Activated naive CD8-positive, alpha-beta T cell treated with anti-CD3 and anti-CD28 coated beads, Interleukin-2, amount 50 U/mL, for 16 hours (primary cell): Measurements from ENCODE around the gene CCDC50.

Experiments used
- DNase-seq: peaks from one replicate; pipeline ENCODE4 v3.0.0-alpha.2; 2020; ENCODE audit warnings: low read depth, low spot score

CCDC50 gene

DNA sequence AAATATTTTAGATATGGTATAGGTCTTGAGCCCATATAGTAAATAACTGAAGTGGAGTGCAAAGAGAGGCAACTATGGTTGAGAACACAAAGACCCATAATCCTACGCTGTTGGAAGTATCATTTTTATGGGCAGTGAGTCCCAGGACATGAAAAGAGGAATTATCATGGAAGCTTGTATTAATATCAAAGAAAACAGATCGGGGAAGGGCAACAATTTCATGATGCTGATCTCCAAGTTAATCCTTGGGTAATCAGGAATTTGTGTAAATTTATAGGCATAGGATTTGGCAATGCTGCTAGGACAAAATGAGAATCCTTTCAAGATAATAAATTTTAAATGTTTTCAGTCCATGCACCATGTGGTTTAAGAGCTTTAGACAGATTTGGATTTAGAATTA is 91.6 kb downstream of the CCDC50 start:
- no peak for DNase-seq

DNA sequence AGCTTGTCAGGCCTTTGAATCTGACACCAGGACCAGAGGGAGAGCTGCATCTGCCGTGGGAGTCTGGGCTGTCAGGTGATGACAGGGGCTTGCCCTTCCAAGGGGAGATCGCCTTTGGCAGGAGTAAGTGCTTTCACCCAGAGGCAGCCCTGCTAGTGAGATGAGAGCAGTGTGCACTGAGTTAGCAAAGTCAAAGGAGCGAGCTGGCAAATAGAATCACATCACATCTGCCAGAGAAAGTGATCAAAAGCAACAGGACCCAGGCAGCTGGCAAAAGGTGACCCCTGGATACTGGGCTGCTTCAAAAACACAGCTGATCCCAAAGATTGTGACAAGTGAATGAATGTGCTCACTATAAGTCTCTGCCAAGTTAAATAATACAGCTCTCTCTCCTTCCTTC is 95.7 kb downstream of the CCDC50 start:
- no peak for DNase-seq

DNA sequence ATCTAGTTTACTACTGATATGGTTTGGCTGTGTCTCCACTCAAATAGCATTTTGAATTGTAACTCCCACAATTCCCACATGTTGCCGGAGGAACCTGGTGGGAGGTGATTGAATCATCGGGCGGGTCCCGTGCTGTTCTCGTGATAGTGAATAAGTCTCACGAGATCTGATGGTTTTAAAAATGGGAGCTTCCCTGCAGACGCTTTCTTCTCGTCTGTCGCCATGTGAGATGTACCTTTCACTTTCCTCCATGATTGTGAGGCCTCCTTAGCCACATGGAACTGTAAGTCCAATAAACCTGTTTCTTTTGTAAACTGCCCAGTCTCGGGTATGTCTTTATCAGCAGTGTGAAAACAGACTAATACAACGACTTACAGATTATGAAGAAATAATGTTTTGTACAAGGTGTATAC is 96.1 kb downstream of the CCDC50 start:
- no peak for DNase-seq

DNA sequence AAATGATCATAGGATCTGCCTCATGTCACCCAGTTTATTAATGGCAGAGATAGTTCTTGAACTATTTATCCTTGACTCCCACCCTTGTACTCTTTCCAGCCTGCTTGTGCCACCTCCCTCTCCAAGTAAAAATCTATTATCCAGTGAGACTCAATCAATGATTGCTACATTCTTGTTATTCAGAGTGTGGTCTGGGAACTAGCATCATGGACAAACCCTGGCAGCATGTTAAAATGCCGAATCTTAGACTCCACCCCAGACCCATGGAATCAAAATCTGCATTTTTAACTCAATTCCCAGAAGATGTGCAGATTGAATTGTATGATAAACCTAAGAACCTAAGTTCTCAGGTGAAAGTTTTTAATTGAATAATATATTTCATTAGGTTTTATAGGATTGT is 97.1 kb downstream of the CCDC50 start:
- DNase-seq, result no peak

DNA sequence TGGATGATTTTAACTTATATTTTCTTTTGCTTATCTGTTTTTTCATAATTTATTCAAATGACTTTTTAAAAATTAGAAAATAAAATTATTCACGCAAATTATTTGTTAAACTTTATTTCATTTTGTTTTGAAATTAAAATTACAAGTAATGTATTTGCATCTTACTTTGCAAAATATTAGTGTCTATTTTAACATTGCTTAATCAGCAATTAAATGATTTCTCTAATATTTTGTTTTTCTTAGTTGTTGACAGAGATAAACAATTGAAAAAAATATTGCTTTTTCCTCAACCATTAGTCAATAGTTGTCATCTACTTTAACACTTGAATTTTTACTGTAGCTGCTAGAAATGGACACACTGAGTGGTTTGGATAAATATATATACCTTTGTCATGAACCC is 99.0 kb downstream of the CCDC50 start:
- DNase-seq, result no peak

DNA sequence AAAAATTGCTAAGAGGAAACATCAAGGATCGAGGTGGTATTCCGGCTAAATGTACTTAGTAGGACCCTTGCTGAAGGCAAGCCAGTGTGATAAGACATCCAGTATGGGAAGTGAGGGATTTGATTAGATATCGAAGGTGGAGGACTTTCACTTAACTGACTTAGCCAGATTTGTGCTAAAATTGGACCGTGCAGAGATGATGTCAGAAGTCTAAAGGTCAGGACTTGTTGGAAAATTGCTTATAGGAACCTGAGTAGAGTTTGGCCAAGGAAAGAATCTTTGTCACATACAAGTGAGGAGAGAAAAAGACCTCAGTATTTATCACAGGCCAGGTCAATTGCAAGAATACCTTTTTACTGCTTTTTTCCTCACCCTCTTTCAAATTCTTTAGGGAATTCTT is 100.9 kb downstream of the CCDC50 start:
- DNase-seq, result no peak

DNA sequence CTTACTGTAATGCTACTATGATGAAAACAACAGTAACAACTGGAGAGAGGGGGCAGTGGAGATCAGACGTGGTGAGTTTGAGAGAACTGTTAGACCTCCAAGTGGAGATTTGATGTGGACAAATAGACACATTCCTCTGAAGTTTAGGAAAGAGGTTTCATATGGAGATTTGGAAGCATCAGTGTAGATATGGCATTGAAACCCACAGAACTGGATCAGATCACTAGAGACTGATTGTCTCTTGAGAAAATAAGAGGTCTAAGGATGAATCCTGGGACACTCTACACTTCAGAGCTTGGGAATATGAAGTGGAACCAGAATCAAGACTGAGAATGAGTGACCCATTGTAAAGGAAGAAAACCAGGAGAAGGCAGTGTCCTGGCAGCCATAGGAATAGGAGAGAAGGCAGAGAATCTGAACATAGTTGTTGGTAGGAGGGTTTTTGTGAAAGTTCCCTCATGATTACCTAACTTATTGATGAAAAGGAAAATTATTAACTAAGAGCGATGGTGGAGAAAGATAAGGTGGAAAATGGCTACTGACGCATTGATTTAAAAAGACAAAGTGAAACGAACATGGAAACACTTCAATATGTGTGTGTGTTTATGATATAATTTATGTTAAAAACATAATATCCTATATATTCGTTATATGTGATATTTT is 102.1 kb downstream of the CCDC50 start:
- no peak for DNase-seq

DNA sequence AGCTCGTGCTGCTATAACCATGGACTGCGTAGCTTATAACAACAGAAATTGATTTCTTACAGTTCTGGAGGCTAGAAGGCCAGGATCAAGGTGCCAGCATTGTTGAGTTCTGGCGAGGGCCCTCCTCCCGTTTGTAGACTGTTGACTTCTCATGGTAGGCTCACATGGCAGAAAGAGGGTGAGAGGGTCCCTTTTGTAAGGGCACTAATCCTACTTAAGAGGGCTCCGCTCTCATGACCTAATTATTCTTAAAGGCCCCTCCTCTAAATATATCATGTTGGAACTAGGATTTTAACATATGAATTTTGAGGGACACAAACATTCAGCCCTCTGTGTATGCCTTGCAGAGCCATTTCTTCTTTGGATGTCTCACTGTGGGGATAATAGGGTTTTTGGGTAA is 103.0 kb downstream of the CCDC50 start:
- no peak for DNase-seq

DNA sequence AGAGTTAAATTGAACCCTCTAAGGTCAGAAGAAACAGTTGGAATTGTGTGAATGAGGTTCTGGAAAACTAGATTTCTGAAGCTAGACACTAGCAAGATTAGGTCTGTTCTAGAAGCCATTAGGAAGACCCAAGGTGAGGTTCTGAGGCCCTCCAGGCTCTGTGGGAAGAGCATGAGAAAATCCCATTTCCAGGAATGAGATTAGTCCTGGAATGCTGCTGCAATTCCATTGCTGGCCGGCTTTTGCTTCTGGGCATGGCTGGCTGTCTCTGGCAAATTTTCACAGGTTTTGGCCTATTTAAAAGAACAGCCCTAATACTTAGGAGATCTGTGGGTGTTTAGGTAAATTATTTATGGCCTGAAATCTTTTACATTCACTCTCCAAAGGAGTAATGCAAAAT is 104.8 kb downstream of the CCDC50 start:
- DNase-seq, result no peak

DNA sequence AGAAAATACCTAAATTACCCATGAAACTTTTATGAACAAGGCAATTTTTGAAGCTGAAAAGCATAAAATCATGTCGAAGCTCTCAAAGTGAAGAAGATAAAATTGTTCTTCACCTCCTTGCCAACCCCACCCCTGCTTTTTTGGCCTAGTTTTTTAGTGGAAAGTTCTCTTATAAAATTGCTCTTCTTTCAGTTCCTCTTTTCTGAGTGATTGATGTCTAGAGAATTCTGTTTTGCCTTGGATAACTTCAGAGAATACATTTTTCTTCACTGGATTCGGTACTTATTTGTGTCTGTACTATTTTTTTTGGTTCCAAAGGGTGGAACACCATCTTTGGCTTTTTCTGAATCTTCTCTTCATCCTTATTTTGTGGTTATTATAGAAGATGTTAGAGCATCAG is 106.8 kb downstream of the CCDC50 start:
- no peak for DNase-seq

DNA sequence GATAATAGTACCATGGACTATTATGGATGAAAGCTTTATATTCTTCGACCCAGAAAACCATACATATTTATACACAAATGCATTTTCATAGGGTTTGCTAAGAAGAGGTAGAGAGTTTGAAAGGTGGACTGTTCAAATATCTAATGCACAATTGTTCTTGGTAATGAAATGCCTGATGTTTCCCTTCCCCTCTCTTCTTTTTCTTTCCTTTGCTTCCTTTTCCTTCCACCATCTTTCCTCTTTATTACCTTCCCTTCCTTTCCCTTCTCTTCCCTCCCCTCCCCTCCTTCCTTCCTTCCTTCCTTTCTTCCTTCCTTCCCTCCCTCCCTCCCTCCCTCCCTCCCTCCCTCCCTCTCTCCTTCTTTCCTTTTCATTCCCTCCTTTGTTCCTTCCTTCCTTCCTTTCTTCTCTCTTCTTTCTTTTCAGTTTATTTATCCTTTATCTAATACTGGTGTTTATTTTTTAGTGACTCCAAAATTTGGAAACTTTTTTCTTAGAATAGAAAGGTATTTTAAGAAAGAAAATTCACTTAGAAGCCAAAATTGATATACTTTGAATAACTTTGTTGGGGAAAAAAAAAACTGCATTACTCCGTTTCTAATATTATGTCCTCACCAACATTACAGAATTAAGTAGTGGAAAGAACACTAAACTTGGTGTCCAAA is 109.1 kb downstream of the CCDC50 start:
- DNase-seq, result no peak

DNA sequence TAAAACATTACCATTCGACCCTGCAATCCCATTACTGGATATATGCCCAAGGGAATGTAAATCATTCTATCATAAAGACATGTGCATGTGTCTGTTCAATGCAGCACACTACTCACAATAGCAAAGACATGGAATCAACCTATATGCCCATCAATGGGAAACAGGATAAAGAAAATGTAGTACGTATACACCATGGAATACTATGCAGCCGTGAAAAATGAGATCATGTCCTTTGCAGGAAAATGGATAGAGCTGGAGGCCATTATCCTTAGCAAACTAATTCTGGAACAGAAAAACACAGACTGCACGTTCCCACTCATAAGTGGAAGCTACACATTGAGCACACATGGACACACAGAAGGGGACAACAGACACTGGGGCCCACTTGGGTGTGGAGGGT is 111.3 kb downstream of the CCDC50 start:
- no peak for DNase-seq

DNA sequence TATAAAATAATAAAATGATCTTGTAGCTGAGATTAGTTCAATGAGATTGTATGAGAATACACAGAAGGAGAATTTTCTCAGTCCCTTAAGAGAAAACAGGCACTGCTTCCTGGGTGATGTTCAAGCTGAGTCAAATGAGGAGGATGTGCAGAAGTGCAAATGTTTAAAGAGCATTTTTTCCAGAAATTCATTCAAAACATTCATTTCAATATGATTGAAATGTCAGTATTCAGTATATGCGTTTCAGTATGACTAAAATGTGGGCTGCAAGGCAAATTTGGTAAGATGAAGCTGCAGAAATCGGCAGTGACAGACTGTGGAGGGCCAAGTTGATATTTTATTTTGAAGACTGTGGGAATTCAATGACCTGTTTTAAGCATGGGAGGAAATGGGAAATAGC is 112.5 kb downstream of the CCDC50 start:
- DNase-seq, result no peak

DNA sequence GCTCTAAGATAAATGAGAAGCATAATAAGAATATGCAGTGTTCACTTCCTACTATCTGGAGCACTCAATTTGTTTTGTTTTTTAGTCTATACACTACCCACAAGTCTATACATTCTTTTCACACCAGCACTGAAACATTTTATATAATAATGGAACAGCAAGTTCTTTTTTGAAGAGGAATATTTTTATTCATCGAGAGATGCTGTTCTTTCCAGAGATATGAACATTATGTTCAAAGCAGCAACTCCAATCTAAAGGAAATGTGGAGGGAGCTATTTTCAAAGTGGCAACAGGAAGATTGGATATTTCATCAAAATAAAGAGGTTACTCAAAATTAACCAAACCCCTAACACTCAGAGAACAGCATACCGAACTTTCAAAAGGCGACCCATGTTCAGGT is 115.4 kb downstream of the CCDC50 start:
- DNase-seq, result no peak
